Choroid plexus epithelial cell (primary cell): ENCODE results near the gene CCDC97.

Source experiments
- DNase-seq: peaks from one replicate; pipeline ENCODE4 v3.0.0-alpha.2; 2010; ENCODE audit warnings: low read depth
- H3K4me3 ChIP-seq: 2 replicates; pipeline ENCODE4 v1.5.1; 2011; ENCODE audit warnings: low read depth, mild to moderate bottlenecking, control low read depth, low read length, moderate library complexity
- TF ChIP-seq, protein P1 (sequence below): conservative IDR thresholded peaks from 2 replicates; pipeline ENCODE4 v1.5.1; 2011; ENCODE audit warnings: low read depth, mild to moderate bottlenecking, control low read depth, inconsistent platforms, low read length, moderate library complexity

The CCDC97 gene

DNA sequence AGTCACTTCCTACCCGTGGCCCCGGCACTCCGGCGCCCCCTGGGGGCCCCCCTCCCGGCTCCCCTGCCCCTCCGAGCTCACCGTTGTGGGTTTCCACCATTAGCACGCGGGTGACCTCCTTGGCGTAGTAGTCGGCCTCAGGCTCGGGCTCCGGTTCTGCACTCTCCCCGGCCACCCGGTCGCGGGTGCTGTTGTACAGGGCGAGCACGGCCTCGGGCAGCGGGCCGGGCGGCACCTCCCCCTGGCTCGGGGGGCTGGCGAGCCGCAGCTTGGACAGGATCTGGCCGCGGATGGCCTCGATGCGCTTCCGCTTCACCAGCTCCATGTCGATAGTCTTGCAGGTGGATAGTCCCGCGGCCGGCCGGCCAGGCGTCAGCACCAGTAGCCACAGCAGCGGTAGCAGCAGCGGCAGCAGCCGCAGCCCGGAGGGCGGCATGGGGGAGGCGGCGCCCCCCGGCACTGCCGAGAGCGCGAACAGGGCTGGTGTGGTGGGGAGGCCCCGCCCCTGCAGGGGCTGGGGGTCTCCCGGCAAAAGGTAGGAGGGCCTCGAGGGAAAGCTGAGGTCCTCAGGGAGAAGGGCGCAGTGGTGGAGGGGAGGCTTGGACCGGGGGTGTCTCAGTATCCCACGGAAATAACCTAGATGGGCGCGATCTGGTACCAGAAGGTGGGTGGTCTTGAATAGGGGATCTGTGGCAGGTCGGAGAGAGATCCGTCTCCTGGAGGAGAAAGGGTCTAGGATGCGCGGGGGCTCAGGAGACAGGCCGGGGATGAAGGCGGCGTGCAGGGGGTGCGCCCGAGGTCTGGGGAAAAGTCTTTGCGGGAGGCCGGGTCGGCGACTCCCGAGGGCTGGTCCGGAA, 42.9 kb downstream of the CCDC97 start:
- H3K4me3 ChIP-seq = peak overlapping the region; percentile 77
- TF ChIP-seq, protein P1, sequence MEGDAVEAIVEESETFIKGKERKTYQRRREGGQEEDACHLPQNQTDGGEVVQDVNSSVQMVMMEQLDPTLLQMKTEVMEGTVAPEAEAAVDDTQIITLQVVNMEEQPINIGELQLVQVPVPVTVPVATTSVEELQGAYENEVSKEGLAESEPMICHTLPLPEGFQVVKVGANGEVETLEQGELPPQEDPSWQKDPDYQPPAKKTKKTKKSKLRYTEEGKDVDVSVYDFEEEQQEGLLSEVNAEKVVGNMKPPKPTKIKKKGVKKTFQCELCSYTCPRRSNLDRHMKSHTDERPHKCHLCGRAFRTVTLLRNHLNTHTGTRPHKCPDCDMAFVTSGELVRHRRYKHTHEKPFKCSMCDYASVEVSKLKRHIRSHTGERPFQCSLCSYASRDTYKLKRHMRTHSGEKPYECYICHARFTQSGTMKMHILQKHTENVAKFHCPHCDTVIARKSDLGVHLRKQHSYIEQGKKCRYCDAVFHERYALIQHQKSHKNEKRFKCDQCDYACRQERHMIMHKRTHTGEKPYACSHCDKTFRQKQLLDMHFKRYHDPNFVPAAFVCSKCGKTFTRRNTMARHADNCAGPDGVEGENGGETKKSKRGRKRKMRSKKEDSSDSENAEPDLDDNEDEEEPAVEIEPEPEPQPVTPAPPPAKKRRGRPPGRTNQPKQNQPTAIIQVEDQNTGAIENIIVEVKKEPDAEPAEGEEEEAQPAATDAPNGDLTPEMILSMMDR = peak; percentile 57
- DNase-seq = peak; percentile 41

DNA sequence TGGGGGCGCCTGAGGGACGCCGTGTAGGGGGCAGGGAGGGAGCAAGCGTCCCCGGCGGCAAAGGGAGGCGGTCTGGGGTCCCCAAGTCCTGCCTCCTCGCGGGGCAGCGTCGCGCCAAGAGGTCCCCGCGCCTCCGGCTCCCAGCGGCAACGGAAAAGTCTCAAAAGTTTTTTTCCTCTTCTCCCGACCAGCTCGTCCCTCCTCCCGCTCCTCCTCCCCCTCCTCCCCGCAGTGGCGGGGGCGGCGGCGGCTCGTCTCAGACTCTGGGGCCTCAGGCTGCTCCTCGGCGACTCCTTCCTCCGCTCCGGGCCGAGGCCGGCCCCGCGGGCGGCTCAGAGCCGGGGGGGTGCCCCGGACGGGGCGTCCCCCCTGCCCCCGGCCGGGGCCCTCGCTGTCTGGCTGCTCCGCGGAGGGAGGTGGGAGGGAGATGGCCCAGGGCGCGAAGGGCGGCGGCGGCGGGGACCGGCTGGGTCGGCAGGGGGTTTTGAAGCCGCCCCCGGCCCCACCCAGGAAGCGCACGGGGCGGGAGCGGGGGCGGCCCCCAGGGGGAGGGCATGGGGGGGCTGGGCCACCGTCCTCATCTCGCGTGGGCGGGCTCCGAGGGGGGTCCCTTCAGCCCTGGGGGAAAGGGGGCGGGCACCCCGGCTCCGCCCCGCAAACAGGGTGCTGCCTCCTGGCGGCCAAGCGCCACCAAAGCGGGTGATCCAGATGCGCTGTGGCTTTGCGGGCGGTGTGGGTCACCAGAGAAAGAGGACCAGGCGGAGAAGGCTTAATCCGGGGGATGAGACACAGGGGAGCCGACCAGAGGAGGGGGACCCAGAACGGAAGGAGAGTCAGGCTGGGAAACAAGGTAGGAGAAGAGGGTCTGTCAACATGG, 43.7 kb downstream of the CCDC97 start, which contains the start of gene TGFB1:
TGFB1 (minus strand) TSS at position 457 of the 877 bp plus-strand sequence. CDS start 878 bp downstream, outside the sequence.
- DNase-seq = peak; percentile 85
- peak within 1 kb of the TSS; percentile 77 for H3K4me3 ChIP-seq
- TF ChIP-seq, protein P1 = peak; percentile 85

DNA sequence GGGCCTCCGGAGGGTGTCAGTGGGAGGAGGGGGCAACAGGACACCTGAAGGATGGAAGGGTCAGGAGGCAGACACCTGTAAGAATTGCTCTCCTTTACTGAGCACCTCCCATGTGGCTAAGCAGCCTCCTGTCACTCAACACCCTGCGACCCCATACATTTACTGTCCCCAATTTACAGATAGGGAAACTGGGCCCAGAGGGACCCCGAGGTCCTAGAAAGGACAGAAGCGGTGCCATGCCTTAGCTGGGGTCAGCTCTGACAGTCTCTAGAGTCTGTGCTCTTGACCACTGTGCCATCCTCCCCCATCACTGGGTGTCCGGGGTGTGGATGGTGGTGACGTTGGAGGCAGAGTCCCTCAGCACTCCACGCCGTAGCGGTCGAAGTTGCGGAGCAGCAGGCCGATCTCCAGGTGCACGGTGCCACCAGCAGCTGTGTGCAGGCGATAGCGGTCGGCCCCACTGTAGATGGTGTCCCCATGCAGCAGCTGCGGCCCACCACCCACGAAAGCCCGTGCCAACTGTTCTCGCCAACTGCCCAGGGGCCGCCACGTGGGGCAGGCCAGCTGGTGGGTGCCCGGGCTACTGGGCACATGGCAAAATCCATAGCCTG, 44.5 kb downstream of the CCDC97 start:
- no peak for DNase-seq
- TF ChIP-seq, protein P1 = no peak
- peak overlapping the region; percentile 77 for H3K4me3 ChIP-seq

DNA sequence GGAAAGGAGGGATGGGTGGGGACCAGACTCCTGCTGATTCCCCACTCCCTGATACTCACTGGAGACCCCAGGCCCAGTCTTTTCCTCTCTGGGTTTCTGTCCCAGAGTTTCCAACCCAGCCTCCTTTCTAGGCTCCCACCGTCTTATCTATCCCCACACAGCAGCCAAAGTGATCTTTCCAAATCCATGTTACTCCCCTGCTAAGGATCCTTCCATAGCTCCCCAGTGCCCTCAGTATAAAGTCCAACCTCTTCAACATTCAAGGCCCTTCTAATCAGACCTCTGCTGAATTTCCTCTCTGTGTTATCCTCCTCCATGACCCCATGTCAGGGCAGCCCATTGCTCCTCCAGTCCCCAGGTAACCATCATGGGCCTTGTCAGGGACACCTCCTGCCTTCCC, 45.1 kb downstream of the CCDC97 start:
- TF ChIP-seq, protein P1 = no peak
- DNase-seq = no peak
- H3K4me3 ChIP-seq = no peak overlapping the region

DNA sequence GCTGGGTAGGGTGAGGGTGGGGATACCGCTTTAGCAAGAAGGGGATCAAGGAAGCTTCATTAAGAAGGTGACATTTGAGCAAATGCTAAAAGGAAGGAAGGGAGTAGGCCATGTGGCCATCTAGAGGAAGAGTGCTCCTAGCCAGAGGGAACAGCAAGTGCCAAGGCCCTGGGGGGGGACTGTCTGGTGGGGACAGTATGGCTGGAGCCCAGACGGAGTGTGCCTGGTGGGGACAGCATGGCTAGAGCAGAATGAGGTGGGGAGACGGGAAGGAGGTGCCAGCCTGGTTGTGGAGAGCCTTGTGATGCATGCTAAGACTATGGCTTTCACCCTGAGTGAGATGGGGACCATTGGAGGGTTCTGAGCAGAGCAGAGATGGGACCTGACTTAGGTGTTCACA, 45.8 kb downstream of the CCDC97 start:
- DNase-seq = no peak

More for the DNA sequence above, 45.8 kb downstream of the CCDC97 start:
- no peak overlapping the region for H3K4me3 ChIP-seq
- TF ChIP-seq, protein P1 = no peak
